DOHH2 (cell line): ENCODE data around the gene KCNJ14.

Experiments used
- H3F3A ChIP-seq: fragments of 200-600 bp; sonication (generic), shearing (Covaris generic); 2 replicates; pipeline ENCODE4 v1.6.0; 2016; ENCODE audit warnings: antibody characterized with exemption, mild to moderate bottlenecking; ENCODE audit not compliant: control insufficient read depth, insufficient read depth
- H3K27ac ChIP-seq: fragments of 200-600 bp; sonication (generic); 2 replicates; pipeline ENCODE4 v1.5.1; 2014; ENCODE audit warnings: low read depth, mild to moderate bottlenecking, low read length, moderate library complexity
- H3K27me3 ChIP-seq: fragments of 200-600 bp; sonication (generic); 2 replicates; pipeline ENCODE4 v1.6.1; 2014; ENCODE audit warnings: mild to moderate bottlenecking, low read length, mixed read lengths; ENCODE audit not compliant: control insufficient read depth
- H3K36me3 ChIP-seq: fragments of 200-600 bp; sonication (generic); 2 replicates; pipeline ENCODE4 v1.6.1; 2014; ENCODE audit warnings: mild to moderate bottlenecking, low read length, moderate library complexity, mixed read lengths; ENCODE audit not compliant: control insufficient read depth
- H3K4me1 ChIP-seq: fragments of 200-600 bp; sonication (generic); 2 replicates; pipeline ENCODE4 v1.6.1; 2014; ENCODE audit warnings: mild to moderate bottlenecking, low read length, mixed read lengths; ENCODE audit not compliant: control insufficient read depth
- H3K4me2 ChIP-seq: fragments of 200-600 bp; sonication (generic); 2 replicates; pipeline ENCODE4 v1.6.0; 2014; ENCODE audit warnings: mild to moderate bottlenecking, low read length, moderate library complexity
- H3K4me3 ChIP-seq: fragments of 200-600 bp; sonication (generic); 2 replicates; pipeline ENCODE4 v1.5.1; 2014; ENCODE audit warnings: mild to moderate bottlenecking, low read length, mixed read lengths
- H3K79me2 ChIP-seq: fragments of 200-600 bp; sonication (generic); 2 replicates; pipeline ENCODE4 v1.6.1; 2014; ENCODE audit warnings: mild to moderate bottlenecking, low read length, mixed read lengths; ENCODE audit not compliant: control insufficient read depth
- H3K9me2 ChIP-seq: fragments of 200-600 bp; sonication (generic); replicated peaks from 2 replicates; pipeline ENCODE4 v1.6.1; 2014; ENCODE audit warnings: mild to moderate bottlenecking, low read length, mixed read lengths; ENCODE audit not compliant: control insufficient read depth
- H3K9me3 ChIP-seq: fragments of 200-600 bp; sonication (generic); 2 replicates; pipeline ENCODE4 v1.6.1; 2014; ENCODE audit warnings: antibody characterized with exemption, low read length, mixed read lengths; ENCODE audit not compliant: control insufficient read depth, insufficient read depth
- H4K20me1 ChIP-seq: fragments of 200-600 bp; sonication (generic); 2 replicates; pipeline ENCODE4 v1.6.0; 2014; ENCODE audit warnings: low read depth, mild to moderate bottlenecking, antibody characterized with exemption, low read length, moderate library complexity; ENCODE audit not compliant: control insufficient read depth, insufficient read depth
- CTCF ChIP-seq: fragments of 200-600 bp; sonication (generic); IDR thresholded peaks from one replicate; pipeline ENCODE4 v1.5.1; 2014; ENCODE audit warnings: antibody characterized with exemption, mild to moderate bottlenecking, low read depth, low read length; ENCODE audit not compliant: poor library complexity, severe bottlenecking
- EZH2phosphoT487 ChIP-seq: fragments of 200-600 bp; sonication (generic); IDR thresholded peaks from 2 replicates; pipeline ENCODE4 v1.6.1; 2017; ENCODE audit warnings: borderline replicate concordance, mild to moderate bottlenecking, antibody characterized with exemption, low read length, moderate library complexity, mixed read lengths

Gene KCNJ14

GRCh38 chr19:48480183-48480557 lies 24.8 kb downstream of the KCNJ14 start:
- peaks cover 5% of the 10 kb centered on the region; the same call in 1 of the 2 replicates for H3F3A ChIP-seq
- no peaks in the 10 kb centered on the region for H3K9me2 ChIP-seq
- peak overlapping the region; percentile 26; the same call in 1 of the 2 replicates for H3K4me2 ChIP-seq
- H3K36me3 ChIP-seq = peaks cover 10% of the 10 kb centered on the region
- no peak for TF ChIP-seq EZH2phosphoT487
- no peak for TF ChIP-seq CTCF
- H4K20me1 ChIP-seq = no peaks in the 10 kb centered on the region
- H3K4me1 ChIP-seq = peaks cover 6% of the 10 kb centered on the region; the same call in 1 of the 2 replicates
- H3K4me3 ChIP-seq = no peak overlapping the region
- no peaks in the 10 kb centered on the region for H3K9me3 ChIP-seq
- H3K27ac ChIP-seq = no peak overlapping the region
- no peaks in the 10 kb centered on the region for H3K27me3 ChIP-seq
- no peaks in the 10 kb centered on the region for H3K79me2 ChIP-seq

- Histone ChIP-seq H3K4me1 (peaks cover 6% of the 10 kb centered on the region; the same call in 1 of the 2 replicates), H3K27ac (no peak overlapping the region), H3K27me3 (no peaks in the 10 kb centered on the region), H3K9me3 (no peaks in the 10 kb centered on the region), H4K20me1 (no peaks in the 10 kb centered on the region), H3K4me3 (no peak overlapping the region), H3K36me3 (peaks cover 3% of the 10 kb centered on the region), H3K79me2 (no peaks in the 10 kb centered on the region), H3K4me2 (peak overlapping the region; percentile 26; the same call in 1 of the 2 replicates), H3K9me2 (no peaks in the 10 kb centered on the region), H3F3A (peaks cover 5% of the 10 kb centered on the region; the same call in 1 of the 2 replicates)
- no peak for TF ChIP-seq EZH2phosphoT487
- TF ChIP-seq CTCF = no peak
Observed at GRCh38 chr19:48480558-48481500, 25.5 kb downstream of the KCNJ14 start.

GRCh38 chr19:48481846-48482639 lies 26.7 kb downstream of the KCNJ14 start:
- Histone ChIP-seq H3K4me3 (no peak overlapping the region), H3F3A (peaks cover 5% of the 10 kb centered on the region; the same call in 1 of the 2 replicates), H3K4me2 (no peak overlapping the region), H3K27me3 (no peaks in the 10 kb centered on the region), H3K27ac (no peak overlapping the region), H4K20me1 (no peaks in the 10 kb centered on the region), H3K9me2 (no peaks in the 10 kb centered on the region), H3K79me2 (no peaks in the 10 kb centered on the region), H3K36me3 (no peaks in the 10 kb centered on the region), H3K9me3 (no peaks in the 10 kb centered on the region), H3K4me1 (peaks cover 6% of the 10 kb centered on the region; the same call in 1 of the 2 replicates)
- TF ChIP-seq EZH2phosphoT487 (no peak), CTCF (no peak)
